ENCODE measurements around the gene TUBGCP4. TPM values are rescaled to one million over a fixed set of nuclear protein-coding genes. Genes with fewer than 3 reads are reported as not detected.

The TUBGCP4 gene
- total and polyA plus RNA-seq, 4 donors: 3.5 to 16.3 (median 10.3) TPM

DNA sequence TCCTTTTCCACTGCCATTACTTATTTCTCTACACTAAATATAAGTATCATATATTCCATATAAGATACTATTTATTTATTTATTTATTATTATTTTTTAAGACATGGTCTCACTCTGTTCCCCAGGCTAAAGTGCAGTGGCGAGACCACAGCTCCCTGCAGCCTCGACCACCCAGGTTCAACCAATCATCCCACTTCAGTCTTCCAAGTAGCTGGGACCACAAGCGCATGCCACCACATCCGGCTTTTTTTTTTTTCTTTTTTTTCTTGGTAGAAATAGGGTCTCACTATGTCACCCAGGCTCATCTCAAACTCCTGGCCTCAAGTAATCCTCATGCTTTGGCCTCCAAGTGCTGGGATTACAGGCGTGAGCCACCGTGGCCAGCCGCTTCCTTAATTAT, 65.5 kb downstream of the TUBGCP4 start:
- Histone ChIP-seq H3K27me3 (ENCODE audit: control insufficient read depth in 1 of 2, insufficient read depth in 2 of 2, low read length in 1 of 2) (no peaks in the 10 kb centered on the region), H3K27ac (ENCODE audit: low read depth in 1 of 2, low read length in 2 of 2) (no peak overlapping the region), H3K4me3 (ENCODE audit: low read length in 2 of 2) (no peak overlapping the region), H3K36me3 (ENCODE audit: control insufficient read depth in 1 of 2, insufficient read depth in 2 of 2, low read length in 1 of 2) (peaks cover 2 to 5% of the 10 kb centered on the region in 2 donors), H3K9me3 (ENCODE audit: control insufficient read depth, low read length) (no peaks in the 10 kb centered on the region), H3K4me1 (ENCODE audit: control insufficient read depth in 1 of 2, insufficient read depth in 2 of 2, low read length in 2 of 2) (no peaks in the 10 kb centered on the region)
- 96 to 97% methylated on average over 7 of the region's 7 CpGs for WGBS, 2 donors
- ATAC-seq (ENCODE audit: low FRiP score) (no peak), DNase-seq (no peak)
- intact Hi-C loops (cut with DNase I): no loop called here

DNA sequence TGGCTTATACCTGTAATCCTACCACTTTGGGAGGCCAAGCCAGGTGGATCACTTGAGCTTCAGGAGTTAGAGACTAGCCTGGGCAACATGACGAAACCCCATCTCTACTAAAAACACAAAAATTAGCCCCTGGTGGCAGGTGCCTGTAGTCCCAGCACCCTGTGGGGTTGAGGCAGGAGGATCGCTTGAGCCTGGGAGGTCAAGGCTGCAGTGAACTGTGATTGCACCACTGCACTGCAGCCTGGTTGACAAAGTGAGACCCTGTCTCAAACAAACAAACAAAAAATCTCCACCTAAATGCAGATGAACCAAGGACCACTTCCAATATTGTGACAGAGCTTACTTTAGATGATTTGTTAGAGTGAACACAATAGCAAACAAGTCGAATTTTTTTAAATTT, 68.4 kb downstream of the TUBGCP4 start:
- peaks cover 1 to 2% of the 10 kb centered on the region in 2 donors for H3K36me3 ChIP-seq (ENCODE audit: control insufficient read depth in 1 of 2, insufficient read depth in 2 of 2, low read length in 1 of 2)
- intact Hi-C loops (cut with DNase I): no loop called here
- no peak for DNase-seq
- no peaks in the 10 kb centered on the region for H3K27me3 ChIP-seq (ENCODE audit: control insufficient read depth in 1 of 2, insufficient read depth in 2 of 2, low read length in 1 of 2)
- no peak overlapping the region for H3K4me3 ChIP-seq (ENCODE audit: low read length in 2 of 2)
- H3K4me1 ChIP-seq (ENCODE audit: control insufficient read depth in 1 of 2, insufficient read depth in 2 of 2, low read length in 2 of 2): no peaks in the 10 kb centered on the region
- H3K27ac ChIP-seq (ENCODE audit: low read depth in 1 of 2, low read length in 2 of 2): no peak overlapping the region
- WGBS, 2 donors: 80 to 83% methylated on average over 3 of the region's 3 CpGs
- H3K9me3 ChIP-seq (ENCODE audit: control insufficient read depth, low read length): no peaks in the 10 kb centered on the region
- ATAC-seq (ENCODE audit: low FRiP score): no peak

DNA sequence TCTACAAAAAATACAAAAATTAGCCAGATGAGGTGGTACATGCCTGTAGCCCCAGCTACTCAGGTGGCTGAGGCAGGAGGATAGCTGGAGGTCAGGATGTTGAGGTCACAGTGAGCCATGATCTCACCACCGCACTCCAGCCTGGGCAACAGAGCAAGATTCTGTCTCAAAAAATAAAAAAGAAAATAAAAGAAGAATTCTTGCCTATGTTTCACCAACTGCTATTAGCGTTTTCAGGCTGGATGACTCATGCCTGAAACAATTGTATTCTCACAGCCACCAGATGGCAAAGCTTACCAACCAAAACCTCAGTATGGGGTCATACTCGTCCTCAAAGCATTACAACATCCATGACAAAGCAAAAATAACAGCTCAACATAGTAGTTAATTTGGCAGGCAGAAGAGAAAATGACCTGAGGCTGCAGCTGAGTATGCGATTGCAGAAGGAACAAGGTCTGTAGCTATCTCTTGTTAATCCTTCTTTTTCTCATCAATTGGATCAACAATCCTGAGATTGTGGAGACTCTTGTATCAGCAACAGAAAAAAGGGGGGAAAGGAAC, 69.9 kb downstream of the TUBGCP4 start:
- peak in 1 of 2 donors; percentile 48 for DNase-seq
- intact Hi-C loops (cut with DNase I): loop anchor here in 1 of 2 donors (10.0 kb wide), 1 partner anchor 74 kb away; the partner anchor contains the start of gene MAP1A
- H3K4me1 ChIP-seq (ENCODE audit: control insufficient read depth in 1 of 2, insufficient read depth in 2 of 2, low read length in 2 of 2): no peaks in the 10 kb centered on the region
- ATAC-seq (ENCODE audit: low FRiP score): peak; percentile 93
- H3K4me3 ChIP-seq (ENCODE audit: low read length in 2 of 2): no peak overlapping the region
- no peaks in the 10 kb centered on the region for H3K9me3 ChIP-seq (ENCODE audit: control insufficient read depth, low read length)
- H3K27ac ChIP-seq (ENCODE audit: low read depth in 1 of 2, low read length in 2 of 2): peak overlapping the region in 1 of 2 donors; percentile 70
- peaks cover 1 to 2% of the 10 kb centered on the region in 2 donors for H3K36me3 ChIP-seq (ENCODE audit: control insufficient read depth in 1 of 2, insufficient read depth in 2 of 2, low read length in 1 of 2)
- 1% methylated on average over 4 of the region's 4 CpGs for WGBS, 2 donors
- H3K27me3 ChIP-seq (ENCODE audit: control insufficient read depth in 1 of 2, insufficient read depth in 2 of 2, low read length in 1 of 2): no peaks in the 10 kb centered on the region

DNA sequence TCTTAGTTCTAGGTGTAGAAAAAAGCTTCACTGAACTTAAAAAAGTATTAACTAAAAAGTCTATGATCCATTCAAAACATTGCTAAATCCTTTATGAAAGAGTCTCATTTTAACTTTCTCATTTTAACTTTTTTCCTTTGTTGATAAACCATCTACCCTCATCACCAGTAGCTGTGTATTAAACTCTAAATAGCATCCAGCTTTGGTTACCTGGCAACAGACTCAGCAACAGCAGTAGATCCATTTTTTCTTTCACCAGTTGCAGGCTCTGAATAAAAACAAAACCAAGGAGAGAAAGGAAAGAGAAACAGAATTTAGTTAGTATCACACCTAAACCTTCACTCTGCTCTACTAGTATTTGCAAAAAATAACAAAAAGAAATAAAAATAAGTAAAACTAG, 70.4 kb downstream of the TUBGCP4 start:
- Histone ChIP-seq H3K27ac (ENCODE audit: low read depth in 1 of 2, low read length in 2 of 2) (no peak overlapping the region), H3K4me3 (ENCODE audit: low read length in 2 of 2) (no peak overlapping the region), H3K4me1 (ENCODE audit: control insufficient read depth in 1 of 2, insufficient read depth in 2 of 2, low read length in 2 of 2) (no peaks in the 10 kb centered on the region), H3K9me3 (ENCODE audit: control insufficient read depth, low read length) (no peaks in the 10 kb centered on the region), H3K36me3 (ENCODE audit: control insufficient read depth in 1 of 2, insufficient read depth in 2 of 2, low read length in 1 of 2) (peaks cover 1 to 2% of the 10 kb centered on the region in 2 donors), H3K27me3 (ENCODE audit: control insufficient read depth in 1 of 2, insufficient read depth in 2 of 2, low read length in 1 of 2) (no peaks in the 10 kb centered on the region)
- no peak for ATAC-seq (ENCODE audit: low FRiP score)
- intact Hi-C loops (cut with DNase I): loop anchor here in 1 of 2 donors (10.0 kb wide), 1 partner anchor 73 kb away; the partner anchor contains the start of gene MAP1A
- no peak for DNase-seq

DNA sequence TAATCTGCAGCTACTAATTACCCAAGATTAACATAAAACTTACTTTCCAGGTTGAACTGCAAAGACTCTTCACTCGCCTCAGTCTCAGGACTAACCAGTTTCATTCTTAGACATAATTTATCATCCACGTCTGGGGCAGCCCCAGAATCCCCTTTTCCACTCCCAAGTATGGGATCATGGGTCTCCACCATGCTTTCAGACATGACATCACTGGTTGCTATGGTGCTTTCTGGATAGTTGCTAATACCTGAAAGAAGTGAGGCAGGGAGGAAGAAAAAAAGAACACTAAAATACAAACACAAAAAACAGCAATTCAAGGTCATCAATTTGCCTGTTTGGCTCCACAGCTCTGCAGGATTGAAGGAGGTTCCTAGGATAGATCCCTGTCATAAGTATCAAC, 75.4 kb downstream of the TUBGCP4 start:
- Histone ChIP-seq H3K9me3 (ENCODE audit: control insufficient read depth, low read length) (no peaks in the 10 kb centered on the region), H3K27me3 (ENCODE audit: control insufficient read depth in 1 of 2, insufficient read depth in 2 of 2, low read length in 1 of 2) (no peaks in the 10 kb centered on the region), H3K36me3 (ENCODE audit: control insufficient read depth in 1 of 2, insufficient read depth in 2 of 2, low read length in 1 of 2) (peaks cover 0 to 2% of the 10 kb centered on the region in 2 donors), H3K4me3 (ENCODE audit: low read length in 2 of 2) (no peak overlapping the region), H3K27ac (ENCODE audit: low read depth in 1 of 2, low read length in 2 of 2) (no peak overlapping the region), H3K4me1 (ENCODE audit: control insufficient read depth in 1 of 2, insufficient read depth in 2 of 2, low read length in 2 of 2) (no peaks in the 10 kb centered on the region)
- DNase-seq (no peak), ATAC-seq (ENCODE audit: low FRiP score) (no peak)
- intact Hi-C loops (cut with DNase I): loop anchor here in 1 of 2 donors (10.0 kb wide), 1 partner anchor 68 kb away; the partner anchor contains the start of gene MAP1A
- 64 to 79% methylated on average over 2 of the region's 2 CpGs for WGBS, 2 donors

DNA sequence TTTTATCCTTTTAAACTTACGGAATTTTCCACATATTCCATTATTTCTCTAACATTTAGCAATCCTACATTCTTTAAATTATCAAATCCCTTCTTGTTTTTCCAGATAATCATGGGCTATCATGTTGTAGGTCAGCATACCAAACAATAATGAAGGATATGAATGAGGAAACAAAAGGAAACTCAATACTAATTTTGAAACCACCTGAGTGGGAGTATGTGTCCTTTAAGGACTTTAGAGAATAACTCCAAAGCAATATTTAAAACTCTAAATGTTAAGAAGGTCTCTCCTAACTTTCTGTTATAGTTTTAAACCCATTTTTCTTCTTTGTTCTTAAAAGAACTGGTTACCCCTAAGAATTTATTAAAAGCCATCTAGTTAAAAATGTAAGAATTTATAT, 79.1 kb downstream of the TUBGCP4 start:
- intact Hi-C loops (cut with DNase I): loop anchor here in 1 of 2 donors (10.0 kb wide), 1 partner anchor 65 kb away; the partner anchor contains the start of gene MAP1A
- Histone ChIP-seq H3K27ac (ENCODE audit: low read depth in 1 of 2, low read length in 2 of 2) (no peak overlapping the region), H3K4me1 (ENCODE audit: control insufficient read depth in 1 of 2, insufficient read depth in 2 of 2, low read length in 2 of 2) (no peaks in the 10 kb centered on the region), H3K27me3 (ENCODE audit: control insufficient read depth in 1 of 2, insufficient read depth in 2 of 2, low read length in 1 of 2) (no peaks in the 10 kb centered on the region), H3K4me3 (ENCODE audit: low read length in 2 of 2) (no peak overlapping the region), H3K9me3 (ENCODE audit: control insufficient read depth, low read length) (no peaks in the 10 kb centered on the region), H3K36me3 (ENCODE audit: control insufficient read depth in 1 of 2, insufficient read depth in 2 of 2, low read length in 1 of 2) (peaks cover 0 to 2% of the 10 kb centered on the region in 2 donors)
- no peak for DNase-seq
- ATAC-seq (ENCODE audit: low FRiP score): no peak
- 93 to 94% methylated on average over 1 of the region's 1 CpG for WGBS, 2 donors

Other genes with a start within 250 kb of the TUBGCP4 start
- gene TMEM62, start 237.5 kb upstream of the TUBGCP4 start, total RNA-seq: 10 to 100 TPM; 24.1 to 24.5 TPM
- gene TMEM62, start 237.5 kb upstream of the TUBGCP4 start, polyA plus RNA-seq: 10 to 100 TPM; 13.8 to 28.9 TPM
- 10 to 100 TPM; 60.7 to 68.7 TPM for gene CCNDBP1, start 185.7 kb upstream of the TUBGCP4 start, total RNA-seq
- 10 to 100 TPM; 82.8 to 90.3 TPM for gene CCNDBP1, start 185.7 kb upstream of the TUBGCP4 start, polyA plus RNA-seq
- gene EPB42, start 150.1 kb upstream of the TUBGCP4 start, total RNA-seq: under 1 TPM in 1 of 2 donors, not detected in 1; 0.60 TPM
- not detected for gene EPB42, start 150.1 kb upstream of the TUBGCP4 start, polyA plus RNA-seq
- gene TGM5, start 104.2 kb upstream of the TUBGCP4 start, total RNA-seq: under 1 TPM in 1 of 2 donors, not detected in 1; 0.84 TPM
- not detected for gene TGM5, start 104.2 kb upstream of the TUBGCP4 start, polyA plus RNA-seq
- not detected for gene TGM7, start 68.8 kb upstream of the TUBGCP4 start, total RNA-seq
- gene TGM7, start 68.8 kb upstream of the TUBGCP4 start, polyA plus RNA-seq: not detected
- gene LCMT2, start 40.5 kb upstream of the TUBGCP4 start, total RNA-seq: 1 to 10 TPM; 7.5 to 9.2 TPM
- 1 to 10 TPM; 1.3 to 4.3 TPM for gene LCMT2, start 40.5 kb upstream of the TUBGCP4 start, polyA plus RNA-seq
- gene ZSCAN29, start 58 bp upstream of the TUBGCP4 start, total RNA-seq: 10 to 100 TPM; 20.3 to 21.7 TPM
- gene ZSCAN29, start 58 bp upstream of the TUBGCP4 start, polyA plus RNA-seq: 1 to 10 TPM; 4.2 to 5.0 TPM
- gene TP53BP1, start 122.1 kb downstream of the TUBGCP4 start, total RNA-seq: 10 to 100 TPM; 37.7 to 63.2 TPM
- gene TP53BP1, start 122.1 kb downstream of the TUBGCP4 start, polyA plus RNA-seq: 10 to 100 TPM in 1 of 2 donors, 1 to 10 TPM in 1; 3.4 to 22.5 TPM
- gene MAP1A, start 146.5 kb downstream of the TUBGCP4 start, total RNA-seq: 10 to 100 TPM; 36.4 to 49.3 TPM
- 1 to 10 TPM; 5.2 to 5.5 TPM for gene MAP1A, start 146.5 kb downstream of the TUBGCP4 start, polyA plus RNA-seq
- gene PPIP5K1, start 219.1 kb downstream of the TUBGCP4 start, total RNA-seq: 10 to 100 TPM; 40.8 to 53.7 TPM
- 10 to 100 TPM in 1 of 2 donors, 1 to 10 TPM in 1; 8.3 to 13.4 TPM for gene PPIP5K1, start 219.1 kb downstream of the TUBGCP4 start, polyA plus RNA-seq
- not detected for gene CKMT1B, start 222.9 kb downstream of the TUBGCP4 start, total RNA-seq
- 10 to 100 TPM in 1 of 2 donors, under 1 TPM in 1; 0.05 to 17.4 TPM for gene CKMT1B, start 222.9 kb downstream of the TUBGCP4 start, polyA plus RNA-seq
- gene STRC, start 247.7 kb downstream of the TUBGCP4 start, total RNA-seq: under 1 TPM; 0.45 to 0.90 TPM
- 1 to 10 TPM in 1 of 2 donors, not detected in 1; 1.2 TPM for gene STRC, start 247.7 kb downstream of the TUBGCP4 start, polyA plus RNA-seq